MCF 10A (cell line): ENCODE measurements around the gene SLC26A2. TPM values are rescaled to one million over a fixed set of nuclear protein-coding genes. Genes with fewer than 3 reads are reported as not detected.
A peak's percentile ranks its signal among the peaks of the same experiment; 100 is the strongest.

Experiments used
- BruUV-seq: library from RNA; stranded (reverse); fragments of 400-500 nt; replicated peaks from 2 replicates; lab custom pipeline; 2021; lab: Mats Ljungman, UMichigan
- CTCF ChIA-PET: fragments of 300-600 bp; sonication (Branson Sonifier 250); formaldehyde crosslinking; extraction: SDS; loops from one replicate; lab custom pipeline; 2021; ENCODE audit warnings: antibody characterized with exemption, inconsistent platforms; lab: Yijun Ruan, JAX
- POLR2A ChIA-PET: fragments of 300-600, 350-650 bp; sonication (Branson Sonifier 250); formaldehyde crosslinking; extraction: SDS; loops from one replicate; lab custom pipeline; 2020; ENCODE audit warnings: antibody characterized with exemption, inconsistent platforms; lab: Yijun Ruan, JAX
- DNase-seq: peaks from one replicate; pipeline ENCODE4 v3.0.0-alpha.2; 2018; ENCODE audit not compliant: unreplicated experiment
- H3K27ac Mint-ChIP-seq: one replicate; pipeline ENCODE4 v1.8.0; 2022; ENCODE audit warnings: mild to moderate bottlenecking, low read depth, mixed read lengths; ENCODE audit not compliant: unreplicated experiment
- H3K27me3 Mint-ChIP-seq: one replicate; pipeline ENCODE4 v1.8.0; 2022; ENCODE audit warnings: mixed read lengths; ENCODE audit not compliant: insufficient read depth, unreplicated experiment
- H3K36me3 Mint-ChIP-seq: one replicate; pipeline ENCODE4 v1.8.0; 2022; ENCODE audit warnings: mild to moderate bottlenecking, moderate library complexity, mixed read lengths; ENCODE audit not compliant: insufficient read depth, unreplicated experiment
- H3K4me1 Mint-ChIP-seq: one replicate; pipeline ENCODE4 v1.8.0; 2022; ENCODE audit warnings: mixed read lengths; ENCODE audit not compliant: insufficient read depth, unreplicated experiment
- H3K4me3 Mint-ChIP-seq: one replicate; pipeline ENCODE4 v1.8.0; 2022; ENCODE audit warnings: mild to moderate bottlenecking, moderate library complexity, mixed read lengths; ENCODE audit not compliant: unreplicated experiment
- H3K9me3 Mint-ChIP-seq: one replicate; pipeline ENCODE4 v1.8.0; 2022; ENCODE audit warnings: mixed read lengths; ENCODE audit not compliant: unreplicated experiment
- intact Hi-C: fragments of 100-400 bp; cut with micrococcal nuclease; formaldehyde crosslinking; loops from 2 replicates; pipeline ENCODE4 v1.14.1; 2022
- total RNA-seq: library from RNA; stranded (reverse); gene quantifications from 2 replicates; pipeline ENCODE4 v1.2.3, GENCODE V29; 2022
- TF ChIP-seq, protein P1 (sequence below): fragments of 200-600 bp; IDR thresholded peaks from one replicate; pipeline ENCODE4 v1.8.0; 2022; ENCODE audit warnings: antibody characterized with exemption, mild to moderate bottlenecking; ENCODE audit not compliant: unreplicated experiment

Gene SLC26A2
- total RNA-seq, 1 experiment from 2014 or later: 56.2 TPM

DNA sequence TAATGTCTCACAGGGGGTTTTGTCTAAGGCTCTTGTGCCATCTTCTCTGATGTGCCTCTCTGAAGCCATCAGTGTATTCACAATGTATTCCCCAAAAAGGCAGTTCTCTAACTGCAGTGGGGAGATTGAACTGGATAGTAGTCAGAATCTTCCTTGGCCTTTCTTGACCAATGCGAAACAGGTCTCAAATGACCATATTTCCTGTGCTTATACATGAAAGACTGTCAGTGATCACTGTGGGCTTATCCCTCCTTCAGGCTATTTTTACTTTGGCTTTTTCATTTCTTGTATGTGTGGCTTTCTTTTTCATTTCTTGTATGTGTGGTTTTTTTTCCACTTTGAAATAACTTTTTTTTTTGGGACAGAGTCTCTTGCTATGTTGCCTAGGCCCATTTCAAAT, 59.7 kb downstream of the SLC26A2 start:
- no peak for DNase-seq
- TF ChIP-seq, protein P1, sequence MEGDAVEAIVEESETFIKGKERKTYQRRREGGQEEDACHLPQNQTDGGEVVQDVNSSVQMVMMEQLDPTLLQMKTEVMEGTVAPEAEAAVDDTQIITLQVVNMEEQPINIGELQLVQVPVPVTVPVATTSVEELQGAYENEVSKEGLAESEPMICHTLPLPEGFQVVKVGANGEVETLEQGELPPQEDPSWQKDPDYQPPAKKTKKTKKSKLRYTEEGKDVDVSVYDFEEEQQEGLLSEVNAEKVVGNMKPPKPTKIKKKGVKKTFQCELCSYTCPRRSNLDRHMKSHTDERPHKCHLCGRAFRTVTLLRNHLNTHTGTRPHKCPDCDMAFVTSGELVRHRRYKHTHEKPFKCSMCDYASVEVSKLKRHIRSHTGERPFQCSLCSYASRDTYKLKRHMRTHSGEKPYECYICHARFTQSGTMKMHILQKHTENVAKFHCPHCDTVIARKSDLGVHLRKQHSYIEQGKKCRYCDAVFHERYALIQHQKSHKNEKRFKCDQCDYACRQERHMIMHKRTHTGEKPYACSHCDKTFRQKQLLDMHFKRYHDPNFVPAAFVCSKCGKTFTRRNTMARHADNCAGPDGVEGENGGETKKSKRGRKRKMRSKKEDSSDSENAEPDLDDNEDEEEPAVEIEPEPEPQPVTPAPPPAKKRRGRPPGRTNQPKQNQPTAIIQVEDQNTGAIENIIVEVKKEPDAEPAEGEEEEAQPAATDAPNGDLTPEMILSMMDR: no peak
- H3K4me1 Mint-ChIP-seq: peaks cover 50% of the 10 kb centered on the region
- no peaks in the 10 kb centered on the region for H3K27me3 Mint-ChIP-seq
- no peak overlapping the region for H3K4me3 Mint-ChIP-seq
- no TSS peak for BruUV-seq
- peak overlapping the region; percentile 89 for H3K27ac Mint-ChIP-seq
- CTCF ChIA-PET: interaction anchor here (0.6 to 1.8 kb wide), 8 partner anchors 13 to 492 kb away, joined by 3 to 14 read pairs (median 4); no protein-coding TSS in a partner anchor
- peaks cover 92% of the 10 kb centered on the region for H3K36me3 Mint-ChIP-seq
- intact Hi-C loops: no loop called here
- POLR2A ChIA-PET: interaction anchor here (0.6 to 4.6 kb wide), 7 partner anchors 11 to 92 kb away, joined by 3 to 104 read pairs (median 22); partner anchors contain the start of genes HMGXB3 and TIGD6
- no peaks in the 10 kb centered on the region for H3K9me3 Mint-ChIP-seq

DNA sequence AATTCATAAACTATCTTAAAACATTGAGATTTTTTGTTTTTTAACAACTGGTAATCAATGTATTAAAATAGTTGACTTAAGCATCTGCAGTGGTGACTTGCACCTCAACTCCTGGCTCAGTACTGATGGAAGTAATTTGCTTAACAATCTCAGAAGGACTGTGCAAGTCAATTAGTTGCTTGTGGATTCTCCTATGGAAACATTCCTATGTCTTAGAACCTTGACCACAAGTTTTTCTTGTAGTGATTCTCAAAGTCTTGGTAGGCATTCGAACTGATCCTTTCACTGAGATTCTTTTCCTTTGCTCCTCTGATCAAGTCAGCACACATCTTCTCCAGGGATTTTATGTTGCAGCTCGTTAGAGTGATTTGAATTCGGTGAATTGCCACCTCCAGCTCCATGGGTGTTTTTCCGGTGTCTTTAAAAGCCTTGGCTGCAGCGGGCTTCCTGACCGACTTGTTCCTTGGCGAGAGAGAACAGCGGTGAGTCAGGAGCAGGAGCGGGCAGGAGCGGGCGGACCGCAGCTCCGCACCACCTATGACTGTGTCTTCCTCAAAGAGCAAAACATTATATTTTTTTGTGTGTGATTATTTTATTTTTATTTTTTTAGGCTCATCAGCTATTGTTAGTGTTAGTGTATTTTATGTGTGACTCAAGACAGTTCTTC, 61.1 kb downstream of the SLC26A2 start:
- TF ChIP-seq, protein P1: no peak
- Mint-ChIP-seq H3K4me3 (peak overlapping the region; percentile 63), H3K27me3 (no peaks in the 10 kb centered on the region), H3K4me1 (peaks cover 50% of the 10 kb centered on the region), H3K27ac (peak overlapping the region; percentile 89), H3K36me3 (peaks cover 92% of the 10 kb centered on the region), H3K9me3 (no peaks in the 10 kb centered on the region)
- ChIA-PET POLR2A (interaction anchor here (0.9 to 4.6 kb wide), 20 partner anchors 10 to 677 kb away, joined by 3 to 104 read pairs (median 6); partner anchors contain the start of genes GRPEL2, HMGXB3 and TIGD6), CTCF (interaction anchor here (0.5 to 2.3 kb wide), 27 partner anchors 9 to 547 kb away, joined by 3 to 14 read pairs (median 4); partner anchors contain the start of gene TIGD6)
- no TSS peak for BruUV-seq
- intact Hi-C loops: loop anchor here (1.0 to 2.0 kb wide), 2 partner anchors 15 to 20 kb away; no protein-coding TSS in a partner anchor
- DNase-seq: peak; percentile 93

DNA sequence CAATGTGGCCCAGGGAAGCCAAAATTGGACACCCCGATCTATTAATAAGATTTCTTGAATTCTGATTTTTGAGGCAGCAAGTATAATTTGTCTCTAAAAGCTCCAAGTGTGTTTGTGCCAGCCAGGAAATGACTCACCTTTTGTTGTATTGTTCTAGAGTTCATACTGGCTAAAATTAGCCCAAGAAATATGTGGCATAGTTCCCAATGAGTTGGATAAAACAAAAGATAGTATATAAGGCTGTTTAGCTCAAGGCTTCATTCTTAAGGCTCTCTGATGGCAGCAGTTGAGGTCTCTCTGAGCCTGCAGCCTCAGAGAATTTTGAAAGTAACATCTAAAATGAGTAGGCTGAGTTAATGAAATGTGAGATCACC, 61.6 kb downstream of the SLC26A2 start:
- TF ChIP-seq, protein P1: no peak
- peak; percentile 98 for DNase-seq
- BruUV-seq: no TSS peak
- Mint-ChIP-seq H3K27me3 (no peaks in the 10 kb centered on the region), H3K9me3 (no peaks in the 10 kb centered on the region), H3K36me3 (peaks cover 92% of the 10 kb centered on the region), H3K4me1 (peaks cover 49% of the 10 kb centered on the region), H3K27ac (peak overlapping the region; percentile 89), H3K4me3 (peak overlapping the region; percentile 63)
- POLR2A ChIA-PET: interaction anchor here (0.5 to 4.6 kb wide), 21 partner anchors 9 to 677 kb away, joined by 3 to 104 read pairs (median 6); partner anchors contain the start of genes GRPEL2, HMGXB3 and TIGD6
- intact Hi-C loops: loop anchor here (1.0 to 2.0 kb wide), 2 partner anchors 15 to 21 kb away; no protein-coding TSS in a partner anchor
- CTCF ChIA-PET: interaction anchor here (0.5 to 2.3 kb wide), 23 partner anchors 9 to 429 kb away, joined by 3 to 11 read pairs (median 4); partner anchors contain the start of gene TIGD6

DNA sequence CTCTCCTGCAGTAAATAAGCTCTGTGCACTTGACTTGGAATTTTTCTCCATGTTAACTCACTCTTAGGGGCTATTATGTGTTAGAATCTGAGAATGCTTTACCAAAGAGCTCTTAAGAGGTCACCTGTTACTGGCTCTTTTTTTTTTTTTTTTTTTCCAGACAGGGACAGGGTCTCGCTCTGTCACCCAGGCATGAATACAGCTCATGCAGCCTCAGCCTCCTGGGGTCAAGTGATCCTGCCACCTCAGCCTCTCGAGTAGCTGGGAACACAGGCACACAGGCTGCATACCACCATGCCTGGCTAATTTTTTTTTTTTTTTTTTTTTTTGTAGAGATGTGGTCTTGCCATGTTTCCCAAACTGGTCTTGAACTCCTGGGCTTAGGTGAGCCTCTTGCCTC, 62.1 kb downstream of the SLC26A2 start:
- Mint-ChIP-seq H3K4me3 (peak overlapping the region; percentile 63), H3K9me3 (no peaks in the 10 kb centered on the region), H3K36me3 (peaks cover 92% of the 10 kb centered on the region), H3K4me1 (peaks cover 43% of the 10 kb centered on the region), H3K27me3 (no peaks in the 10 kb centered on the region), H3K27ac (peak overlapping the region; percentile 89)
- CTCF ChIA-PET: interaction anchor here (0.6 to 2.3 kb wide), 21 partner anchors 8 to 501 kb away, joined by 3 to 11 read pairs (median 4); partner anchors contain the start of gene TIGD6
- intact Hi-C loops: loop anchor here (1.0 to 2.0 kb wide), 2 partner anchors 14 to 21 kb away; no protein-coding TSS in a partner anchor
- no peak for DNase-seq
- no TSS peak for BruUV-seq
- TF ChIP-seq, protein P1: no peak
- POLR2A ChIA-PET: interaction anchor here (0.5 to 4.6 kb wide), 19 partner anchors 9 to 1230 kb away, joined by 3 to 104 read pairs (median 6); partner anchors contain the start of genes GM2A, GRPEL2, HMGXB3 and TIGD6
